IPS-20b (cell line): ENCODE data around the gene SEMA4D.
A peak's percentile ranks its signal among the peaks of the same experiment; 100 is the strongest.

Experiments used
- H3K27ac ChIP-seq: one replicate; pipeline ENCODE4 v1.5.1; 2013; ENCODE audit warnings: low read length
- H3K27me3 ChIP-seq: 2 replicates; pipeline ENCODE4 v1.6.1; 2013; ENCODE audit warnings: mild to moderate bottlenecking, low read length, inconsistent platforms; ENCODE audit not compliant: insufficient read depth
- H3K36me3 ChIP-seq: 2 replicates; pipeline ENCODE4 v1.6.1; 2013; ENCODE audit warnings: low read depth, mild to moderate bottlenecking, inconsistent platforms, low read length, moderate library complexity; ENCODE audit not compliant: insufficient read depth
- H3K4me1 ChIP-seq: 2 replicates; pipeline ENCODE4 v1.6.1; 2013; ENCODE audit warnings: mild to moderate bottlenecking, control low read depth, inconsistent platforms, low read length, moderate library complexity; ENCODE audit not compliant: insufficient read depth
- H3K4me3 ChIP-seq: 2 replicates; pipeline ENCODE4 v1.5.1; 2013; ENCODE audit warnings: mild to moderate bottlenecking, low read length, inconsistent platforms
- H3K9ac ChIP-seq: 2 replicates; pipeline ENCODE4 v1.6.1; 2013; ENCODE audit warnings: low read depth, mild to moderate bottlenecking, inconsistent platforms, low read length, moderate library complexity
- H3K9me3 ChIP-seq: 2 replicates; pipeline ENCODE4 v1.6.1; 2013; ENCODE audit warnings: mild to moderate bottlenecking, low read depth, low read length, inconsistent platforms; ENCODE audit not compliant: insufficient read depth

SEMA4D gene

GRCh38 chr9:89440548-89440947, 57.4 kb downstream of the SEMA4D start:
- no peaks in the 10 kb centered on the region for H3K27me3 ChIP-seq
- no peak overlapping the region for H3K27ac ChIP-seq
- H3K4me1 ChIP-seq = peaks cover 20% of the 10 kb centered on the region; the same call in 1 of the 2 replicates
- H3K36me3 ChIP-seq = peaks cover 4% of the 10 kb centered on the region; the same call in 1 of the 2 replicates
- no peak overlapping the region for H3K9ac ChIP-seq
- no peaks in the 10 kb centered on the region for H3K9me3 ChIP-seq
- H3K4me3 ChIP-seq = no peak overlapping the region

GRCh38 chr9:89440046-89440445, 57.9 kb downstream of the SEMA4D start:
- no peaks in the 10 kb centered on the region for H3K9me3 ChIP-seq
- no peaks in the 10 kb centered on the region for H3K27me3 ChIP-seq
- H3K36me3 ChIP-seq = no peaks in the 10 kb centered on the region
- no peak overlapping the region for H3K27ac ChIP-seq
- no peak overlapping the region for H3K9ac ChIP-seq
- peaks cover 20% of the 10 kb centered on the region; the same call in 1 of the 2 replicates for H3K4me1 ChIP-seq
- no peak overlapping the region for H3K4me3 ChIP-seq

- Histone ChIP-seq H3K36me3 (no peaks in the 10 kb centered on the region), H3K9ac (no peak overlapping the region), H3K27ac (no peak overlapping the region), H3K9me3 (no peaks in the 10 kb centered on the region), H3K27me3 (no peaks in the 10 kb centered on the region), H3K4me1 (peaks cover 24% of the 10 kb centered on the region; the same call in 1 of the 2 replicates), H3K4me3 (no peak overlapping the region)
These were observed 58.3 kb downstream of the SEMA4D start for GRCh38 chr9:89439571-89439970.

GRCh38 chr9:89438194-89438593, 59.7 kb downstream of the SEMA4D start:
- no peaks in the 10 kb centered on the region for H3K36me3 ChIP-seq
- no peaks in the 10 kb centered on the region for H3K9me3 ChIP-seq
- peak overlapping the region; percentile 47 for H3K27ac ChIP-seq
- peaks cover 37% of the 10 kb centered on the region; the same call in 1 of the 2 replicates for H3K4me1 ChIP-seq
- no peak overlapping the region for H3K9ac ChIP-seq
- no peak overlapping the region for H3K4me3 ChIP-seq
- H3K27me3 ChIP-seq = no peaks in the 10 kb centered on the region

- Histone ChIP-seq H3K4me3 (no peak overlapping the region), H3K9ac (0 out of 2 replicates have a peak overlapping the region, but pooled peaks have one; percentile 71), H3K9me3 (no peaks in the 10 kb centered on the region), H3K27ac (peak overlapping the region; percentile 47), H3K27me3 (no peaks in the 10 kb centered on the region), H3K4me1 (peaks cover 37% of the 10 kb centered on the region; the same call in 1 of the 2 replicates), H3K36me3 (no peaks in the 10 kb centered on the region)
These were observed 60.1 kb downstream of the SEMA4D start for GRCh38 chr9:89437772-89438171.

GRCh38 chr9:89436963-89437625, 60.8 kb downstream of the SEMA4D start:
- Histone ChIP-seq H3K27me3 (no peaks in the 10 kb centered on the region), H3K27ac (peak overlapping the region; percentile 98), H3K9ac (peak overlapping the region; percentile 71; the same call in 1 of the 2 replicates), H3K36me3 (no peaks in the 10 kb centered on the region), H3K9me3 (no peaks in the 10 kb centered on the region), H3K4me1 (peaks cover 37% of the 10 kb centered on the region; the same call in 1 of the 2 replicates), H3K4me3 (no peak overlapping the region)

- peaks cover 37% of the 10 kb centered on the region; the same call in 1 of the 2 replicates for H3K4me1 ChIP-seq
- H3K27ac ChIP-seq = peak overlapping the region; percentile 98
- H3K9me3 ChIP-seq = no peaks in the 10 kb centered on the region
- H3K36me3 ChIP-seq = no peaks in the 10 kb centered on the region
- H3K4me3 ChIP-seq = no peak overlapping the region; the same call in 1 of the 2 replicates
- H3K9ac ChIP-seq = peak overlapping the region; percentile 71; the same call in 1 of the 2 replicates
- no peaks in the 10 kb centered on the region for H3K27me3 ChIP-seq
These were observed 61.6 kb downstream of the SEMA4D start for GRCh38 chr9:89436326-89436725.

- no peaks in the 10 kb centered on the region for H3K9me3 ChIP-seq
- peak overlapping the region; percentile 98 for H3K27ac ChIP-seq
- H3K27me3 ChIP-seq = no peaks in the 10 kb centered on the region
- peak overlapping the region; percentile 55 for H3K4me3 ChIP-seq
- H3K4me1 ChIP-seq = peaks cover 33% of the 10 kb centered on the region; the same call in 1 of the 2 replicates
- peak overlapping the region; percentile 71; the same call in 1 of the 2 replicates for H3K9ac ChIP-seq
- no peaks in the 10 kb centered on the region for H3K36me3 ChIP-seq
These were observed 62.7 kb downstream of the SEMA4D start for GRCh38 chr9:89435071-89435823.

GRCh38 chr9:89434636-89435035, 63.3 kb downstream of the SEMA4D start:
- Histone ChIP-seq H3K9ac (peak overlapping the region; percentile 71; the same call in 1 of the 2 replicates), H3K27me3 (no peaks in the 10 kb centered on the region), H3K4me1 (peaks cover 39% of the 10 kb centered on the region; the same call in 1 of the 2 replicates), H3K4me3 (peak overlapping the region; percentile 55; the same call in 1 of the 2 replicates), H3K9me3 (no peaks in the 10 kb centered on the region), H3K36me3 (no peaks in the 10 kb centered on the region), H3K27ac (peak overlapping the region; percentile 98)

GRCh38 chr9:89433826-89434225, 64.1 kb downstream of the SEMA4D start:
- Histone ChIP-seq H3K4me1 (peaks cover 41% of the 10 kb centered on the region; the same call in 1 of the 2 replicates), H3K4me3 (no peak overlapping the region), H3K27ac (peak overlapping the region; percentile 98), H3K9me3 (no peaks in the 10 kb centered on the region), H3K9ac (peak overlapping the region; percentile 71; the same call in 1 of the 2 replicates), H3K36me3 (no peaks in the 10 kb centered on the region), H3K27me3 (no peaks in the 10 kb centered on the region)

- Histone ChIP-seq H3K9ac (no peak overlapping the region), H3K9me3 (no peaks in the 10 kb centered on the region), H3K36me3 (no peaks in the 10 kb centered on the region), H3K4me1 (peaks cover 41% of the 10 kb centered on the region; the same call in 1 of the 2 replicates), H3K27me3 (no peaks in the 10 kb centered on the region), H3K4me3 (no peak overlapping the region), H3K27ac (peak overlapping the region; percentile 30)
These were observed 64.9 kb downstream of the SEMA4D start for GRCh38 chr9:89432986-89433530.
